GM19372 (cell line): ENCODE measurements around the gene MCF2L.

Source experiments
- ATAC-seq: cut with Tn5 transposase; IDR thresholded peaks from one replicate; pipeline ENCODE4 v1.9.1; 2021; ENCODE audit warnings: mild to moderate bottlenecking, low read depth, moderate library complexity; ENCODE audit not compliant: unreplicated experiment

The MCF2L gene

GRCh38 chr13:112962396-112962795 lies 6.6 kb upstream of the MCF2L start:
- no peak for ATAC-seq

GRCh38 chr13:112962911-112963625 lies 5.9 kb upstream of the MCF2L start:
- ATAC-seq: no peak

GRCh38 chr13:112963641-112964040 lies 5.4 kb upstream of the MCF2L start:
- no peak for ATAC-seq

- ATAC-seq: no peak
These were observed 4.0 kb upstream of the MCF2L start for GRCh38 chr13:112964971-112965492.

- ATAC-seq: no peak
These were observed 3.4 kb upstream of the MCF2L start for GRCh38 chr13:112965573-112966115.

- no peak for ATAC-seq
These were observed 2.2 kb upstream of the MCF2L start for GRCh38 chr13:112966776-112967175.

GRCh38 chr13:112967686-112968379 lies 1.2 kb upstream of the MCF2L start:
- no peak for ATAC-seq

GRCh38 chr13:112968380-112968909 lies 569 bp upstream of the MCF2L start:
- peak; percentile 43 for ATAC-seq

GRCh38 chr13:112969692-112970338 lies 801 bp downstream of the MCF2L start:
- ATAC-seq: no peak

- ATAC-seq: no peak
These were observed 1.7 kb downstream of the MCF2L start for GRCh38 chr13:112970552-112971287.

- no peak for ATAC-seq
These were observed 2.3 kb downstream of the MCF2L start for GRCh38 chr13:112971288-112971643.

GRCh38 chr13:112972258-112972657 lies 3.2 kb downstream of the MCF2L start:
- no peak for ATAC-seq

GRCh38 chr13:112972867-112973576 lies 4.0 kb downstream of the MCF2L start:
- ATAC-seq: no peak

GRCh38 chr13:112973577-112973951 lies 4.5 kb downstream of the MCF2L start:
- no peak for ATAC-seq

GRCh38 chr13:112974125-112974524 lies 5.1 kb downstream of the MCF2L start:
- ATAC-seq: no peak

GRCh38 chr13:112974671-112975070 lies 5.7 kb downstream of the MCF2L start:
- ATAC-seq: no peak

GRCh38 chr13:112975401-112975939 lies 6.5 kb downstream of the MCF2L start:
- no peak for ATAC-seq

- ATAC-seq: no peak
These were observed 7.5 kb downstream of the MCF2L start for GRCh38 chr13:112976526-112976925.

GRCh38 chr13:112977091-112977490 lies 8.1 kb downstream of the MCF2L start:
- ATAC-seq: no peak
